ENCODE results near the gene RIC3.

DNA sequence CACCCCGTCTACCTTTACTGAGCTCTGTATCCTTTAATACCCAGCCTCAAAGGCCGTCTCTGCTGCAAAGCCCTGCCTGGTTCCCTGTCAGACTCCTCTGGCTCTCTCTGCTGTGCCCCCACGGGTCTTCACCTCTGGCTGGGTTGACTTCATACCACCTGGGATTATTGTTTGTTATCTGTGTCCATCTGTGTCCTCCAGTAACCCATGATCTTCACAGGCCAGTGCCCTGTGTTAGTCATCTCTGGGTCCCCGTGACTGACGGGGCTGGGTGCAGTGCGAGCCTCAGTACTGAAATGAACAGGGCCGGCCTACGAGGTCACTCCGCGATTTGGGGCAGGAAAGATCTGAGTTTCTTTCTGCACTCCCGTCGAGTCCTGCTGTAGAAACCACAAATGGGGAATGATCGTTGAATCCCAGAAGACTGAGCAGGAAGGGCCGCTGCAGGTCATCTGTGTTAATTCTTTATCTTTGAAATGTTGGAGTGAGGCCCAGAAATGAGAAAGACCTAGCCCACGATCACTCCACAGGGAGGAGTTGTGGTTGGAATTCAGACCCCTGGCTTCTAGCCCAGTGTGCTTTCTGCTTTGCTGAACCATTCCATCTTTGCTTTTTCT is 100.1 kb downstream of the RIC3 start:
- TF ChIP-seq, protein P1, sequence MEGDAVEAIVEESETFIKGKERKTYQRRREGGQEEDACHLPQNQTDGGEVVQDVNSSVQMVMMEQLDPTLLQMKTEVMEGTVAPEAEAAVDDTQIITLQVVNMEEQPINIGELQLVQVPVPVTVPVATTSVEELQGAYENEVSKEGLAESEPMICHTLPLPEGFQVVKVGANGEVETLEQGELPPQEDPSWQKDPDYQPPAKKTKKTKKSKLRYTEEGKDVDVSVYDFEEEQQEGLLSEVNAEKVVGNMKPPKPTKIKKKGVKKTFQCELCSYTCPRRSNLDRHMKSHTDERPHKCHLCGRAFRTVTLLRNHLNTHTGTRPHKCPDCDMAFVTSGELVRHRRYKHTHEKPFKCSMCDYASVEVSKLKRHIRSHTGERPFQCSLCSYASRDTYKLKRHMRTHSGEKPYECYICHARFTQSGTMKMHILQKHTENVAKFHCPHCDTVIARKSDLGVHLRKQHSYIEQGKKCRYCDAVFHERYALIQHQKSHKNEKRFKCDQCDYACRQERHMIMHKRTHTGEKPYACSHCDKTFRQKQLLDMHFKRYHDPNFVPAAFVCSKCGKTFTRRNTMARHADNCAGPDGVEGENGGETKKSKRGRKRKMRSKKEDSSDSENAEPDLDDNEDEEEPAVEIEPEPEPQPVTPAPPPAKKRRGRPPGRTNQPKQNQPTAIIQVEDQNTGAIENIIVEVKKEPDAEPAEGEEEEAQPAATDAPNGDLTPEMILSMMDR (IDR thresholded peaks at IDR 0.05 in 2 of 3, conservative IDR thresholded peaks at IDR 0.05 in 1 of 3; ENCODE audit: borderline replicate concordance in 1 of 3, insufficient read depth in 1 of 3, low read depth in 2 of 3, low read length in 2 of 3), result no peak
- no peak for TF ChIP-seq RAD21 (IDR thresholded peaks at IDR 0.05; ENCODE audit: low read depth)
- no peak for TF ChIP-seq EZH2phosphoT487 (IDR thresholded peaks at IDR 0.05; ENCODE audit: borderline replicate concordance)
- TF ChIP-seq, protein P2, sequence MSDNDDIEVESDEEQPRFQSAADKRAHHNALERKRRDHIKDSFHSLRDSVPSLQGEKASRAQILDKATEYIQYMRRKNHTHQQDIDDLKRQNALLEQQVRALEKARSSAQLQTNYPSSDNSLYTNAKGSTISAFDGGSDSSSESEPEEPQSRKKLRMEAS (IDR thresholded peaks at IDR 0.05), result no peak
- TF ChIP-seq, protein P3, sequence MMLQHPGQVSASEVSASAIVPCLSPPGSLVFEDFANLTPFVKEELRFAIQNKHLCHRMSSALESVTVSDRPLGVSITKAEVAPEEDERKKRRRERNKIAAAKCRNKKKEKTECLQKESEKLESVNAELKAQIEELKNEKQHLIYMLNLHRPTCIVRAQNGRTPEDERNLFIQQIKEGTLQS (IDR thresholded peaks at IDR 0.05), result no peak
- TF ChIP-seq CEBPB (IDR thresholded peaks at IDR 0.05; ENCODE audit: low read depth), result no peak
- TF ChIP-seq POLR2A (IDR thresholded peaks at IDR 0.05; ENCODE audit: borderline replicate concordance, extremely low read depth, insufficient read depth, insufficient read length), result no peak
- TF ChIP-seq, protein P4, sequence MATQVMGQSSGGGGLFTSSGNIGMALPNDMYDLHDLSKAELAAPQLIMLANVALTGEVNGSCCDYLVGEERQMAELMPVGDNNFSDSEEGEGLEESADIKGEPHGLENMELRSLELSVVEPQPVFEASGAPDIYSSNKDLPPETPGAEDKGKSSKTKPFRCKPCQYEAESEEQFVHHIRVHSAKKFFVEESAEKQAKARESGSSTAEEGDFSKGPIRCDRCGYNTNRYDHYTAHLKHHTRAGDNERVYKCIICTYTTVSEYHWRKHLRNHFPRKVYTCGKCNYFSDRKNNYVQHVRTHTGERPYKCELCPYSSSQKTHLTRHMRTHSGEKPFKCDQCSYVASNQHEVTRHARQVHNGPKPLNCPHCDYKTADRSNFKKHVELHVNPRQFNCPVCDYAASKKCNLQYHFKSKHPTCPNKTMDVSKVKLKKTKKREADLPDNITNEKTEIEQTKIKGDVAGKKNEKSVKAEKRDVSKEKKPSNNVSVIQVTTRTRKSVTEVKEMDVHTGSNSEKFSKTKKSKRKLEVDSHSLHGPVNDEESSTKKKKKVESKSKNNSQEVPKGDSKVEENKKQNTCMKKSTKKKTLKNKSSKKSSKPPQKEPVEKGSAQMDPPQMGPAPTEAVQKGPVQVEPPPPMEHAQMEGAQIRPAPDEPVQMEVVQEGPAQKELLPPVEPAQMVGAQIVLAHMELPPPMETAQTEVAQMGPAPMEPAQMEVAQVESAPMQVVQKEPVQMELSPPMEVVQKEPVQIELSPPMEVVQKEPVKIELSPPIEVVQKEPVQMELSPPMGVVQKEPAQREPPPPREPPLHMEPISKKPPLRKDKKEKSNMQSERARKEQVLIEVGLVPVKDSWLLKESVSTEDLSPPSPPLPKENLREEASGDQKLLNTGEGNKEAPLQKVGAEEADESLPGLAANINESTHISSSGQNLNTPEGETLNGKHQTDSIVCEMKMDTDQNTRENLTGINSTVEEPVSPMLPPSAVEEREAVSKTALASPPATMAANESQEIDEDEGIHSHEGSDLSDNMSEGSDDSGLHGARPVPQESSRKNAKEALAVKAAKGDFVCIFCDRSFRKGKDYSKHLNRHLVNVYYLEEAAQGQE (IDR thresholded peaks at IDR 0.05; ENCODE audit: low read depth), result no peak
- no peak for TF ChIP-seq ZFX (IDR thresholded peaks at IDR 0.05)
- 0 out of 2 replicates have a peak, but pooled peaks have one; percentile 18 for TF ChIP-seq SP1 (IDR thresholded peaks at IDR 0.05; ENCODE audit: low read depth)
